Measurements from ENCODE around the gene FER.

The FER gene

GRCh38 chr5:108736855-108737254 is 10.8 kb upstream of the FER start:
- no peak overlapping the region for H2AFZ ChIP-seq (ENCODE audit: low read length)
- H3F3A ChIP-seq (ENCODE audit: insufficient read depth, low read length), result no peaks in the 10 kb centered on the region
- no peak overlapping the region for H3K4me2 ChIP-seq (ENCODE audit: low read length)

GRCh38 chr5:108739376-108739775 is 8.3 kb upstream of the FER start:
- H3K79me2 ChIP-seq (ENCODE audit: insufficient read depth, low read length), result no peaks in the 10 kb centered on the region
- H3K4me3 ChIP-seq (ENCODE audit: low read depth, low read length, poor library complexity, severe bottlenecking), result no peak overlapping the region
- no peaks in the 10 kb centered on the region for H3K9me2 ChIP-seq (ENCODE audit: low read depth, low read length)
- H3K36me3 ChIP-seq (ENCODE audit: insufficient read depth, low read length), result no peaks in the 10 kb centered on the region
- H4K20me1 ChIP-seq (ENCODE audit: insufficient read depth, low read length), result no peaks in the 10 kb centered on the region
- H3K4me1 ChIP-seq (ENCODE audit: insufficient read depth, low read length, severe bottlenecking), result no peaks in the 10 kb centered on the region
- H3K27me3 ChIP-seq (ENCODE audit: insufficient read depth, low read length), result no peaks in the 10 kb centered on the region
- TF ChIP-seq CTCF (IDR thresholded peaks at IDR 0.05; ENCODE audit: low read length), result no peak
- no peak for TF ChIP-seq EZH2 (IDR thresholded peaks at IDR 0.05; ENCODE audit: borderline replicate concordance, low read length)
- no peak overlapping the region for H2AFZ ChIP-seq (ENCODE audit: low read length)
- no peak overlapping the region for H3K27ac ChIP-seq (ENCODE audit: low read depth, low read length, poor library complexity, severe bottlenecking)
- H3K4me2 ChIP-seq (ENCODE audit: low read length), result no peak overlapping the region
- H3K9me3 ChIP-seq (ENCODE audit: low read length), result no peaks in the 10 kb centered on the region
- no peak overlapping the region for H3K9ac ChIP-seq (ENCODE audit: low read length)
- H3F3A ChIP-seq (ENCODE audit: insufficient read depth, low read length), result no peaks in the 10 kb centered on the region

More at GRCh38 chr5:108736855-108737254, 10.8 kb upstream of the FER start:
- Histone ChIP-seq H3K27me3 (ENCODE audit: insufficient read depth, low read length) (no peaks in the 10 kb centered on the region), H3K36me3 (ENCODE audit: insufficient read depth, low read length) (no peaks in the 10 kb centered on the region), H4K20me1 (ENCODE audit: insufficient read depth, low read length) (no peaks in the 10 kb centered on the region), H3K9me2 (ENCODE audit: low read depth, low read length) (no peaks in the 10 kb centered on the region), H3K27ac (ENCODE audit: low read depth, low read length, poor library complexity, severe bottlenecking) (no peak overlapping the region), H3K9ac (ENCODE audit: low read length) (no peak overlapping the region), H3K79me2 (ENCODE audit: insufficient read depth, low read length) (no peaks in the 10 kb centered on the region), H3K4me1 (ENCODE audit: insufficient read depth, low read length, severe bottlenecking) (no peaks in the 10 kb centered on the region), H3K9me3 (ENCODE audit: low read length) (no peaks in the 10 kb centered on the region), H3K4me3 (ENCODE audit: low read depth, low read length, poor library complexity, severe bottlenecking) (no peak overlapping the region)
- TF ChIP-seq CTCF (IDR thresholded peaks at IDR 0.05; ENCODE audit: low read length) (no peak), EZH2 (IDR thresholded peaks at IDR 0.05; ENCODE audit: borderline replicate concordance, low read length) (no peak)

- Histone ChIP-seq H3K4me2 (ENCODE audit: low read length) (no peak overlapping the region), H4K20me1 (ENCODE audit: insufficient read depth, low read length) (no peaks in the 10 kb centered on the region), H3K9me3 (ENCODE audit: low read length) (no peaks in the 10 kb centered on the region), H2AFZ (ENCODE audit: low read length) (no peak overlapping the region), H3K9me2 (ENCODE audit: low read depth, low read length) (no peaks in the 10 kb centered on the region), H3K4me3 (ENCODE audit: low read depth, low read length, poor library complexity, severe bottlenecking) (no peak overlapping the region), H3K9ac (ENCODE audit: low read length) (no peak overlapping the region), H3K27ac (ENCODE audit: low read depth, low read length, poor library complexity, severe bottlenecking) (no peak overlapping the region), H3F3A (ENCODE audit: insufficient read depth, low read length) (no peaks in the 10 kb centered on the region), H3K4me1 (ENCODE audit: insufficient read depth, low read length, severe bottlenecking) (no peaks in the 10 kb centered on the region), H3K79me2 (ENCODE audit: insufficient read depth, low read length) (no peaks in the 10 kb centered on the region), H3K27me3 (ENCODE audit: insufficient read depth, low read length) (no peaks in the 10 kb centered on the region), H3K36me3 (ENCODE audit: insufficient read depth, low read length) (no peaks in the 10 kb centered on the region)
- TF ChIP-seq EZH2 (IDR thresholded peaks at IDR 0.05; ENCODE audit: borderline replicate concordance, low read length) (no peak), CTCF (IDR thresholded peaks at IDR 0.05; ENCODE audit: low read length) (no peak)
Measured at GRCh38 chr5:108739906-108740305, 7.8 kb upstream of the FER start.
